Upper lobe of right lung (tissue), 1 donor: ENCODE data around the gene EXOSC6. TPM values are rescaled to one million over a fixed set of nuclear protein-coding genes. Genes with fewer than 3 reads are reported as not detected.
A peak's percentile ranks its signal among the peaks of the same experiment; 100 is the strongest.
"Not testable (repeated sequence)": the region's sequence is repeated elsewhere in the genome, so short reads cannot be mapped to it uniquely, and the experiment has no call there.

Source experiments
- ATAC-seq: fragments of 200-7000 bp; cut with Tn5 transposase; one replicate; pipeline ENCODE4 v1.9.1; 2020; ENCODE audit warnings: mild to moderate bottlenecking, moderate library complexity
- DNase-seq: peaks from one replicate; pipeline ENCODE4 v3.0.0-alpha.2; 2020
- H3K27ac ChIP-seq: fragments of 200-600 bp; one replicate; pipeline ENCODE4 v1.8.0; 2022
- H3K27me3 ChIP-seq: fragments of 200-600 bp; one replicate; pipeline ENCODE4 v1.8.0; 2022; ENCODE audit warnings: mild to moderate bottlenecking
- H3K36me3 ChIP-seq: fragments of 200-600 bp; one replicate; pipeline ENCODE4 v1.8.0; 2022
- H3K4me1 ChIP-seq: fragments of 200-600 bp; one replicate; pipeline ENCODE4 v1.8.0; 2022
- H3K4me3 ChIP-seq: fragments of 200-600 bp; one replicate; pipeline ENCODE4 v1.8.0; 2022; ENCODE audit warnings: mild to moderate bottlenecking
- H3K9me3 ChIP-seq: fragments of 200-600 bp; one replicate; pipeline ENCODE4 v1.8.0; 2022
- intact Hi-C: fragments of 100-400 bp; cut with DNase I; formaldehyde crosslinking; loops from one replicate; pipeline ENCODE4 v1.11.0; 2022
- total RNA-seq: library from RNA; stranded (reverse); fragmentation: NEBNext Ultra II Directional; extraction: Animal tissue kit (Norgen Biotek cat#: 25700); gene quantifications from one replicate; pipeline ENCODE4 v1.2.1, GENCODE V29; 2021
- donor health status: DM: no; HTN: yes; CAD: no; lungs with severe emphysema.

Gene EXOSC6
- total RNA-seq, 1 donor from 2014 or later = 22.1 TPM

DNA sequence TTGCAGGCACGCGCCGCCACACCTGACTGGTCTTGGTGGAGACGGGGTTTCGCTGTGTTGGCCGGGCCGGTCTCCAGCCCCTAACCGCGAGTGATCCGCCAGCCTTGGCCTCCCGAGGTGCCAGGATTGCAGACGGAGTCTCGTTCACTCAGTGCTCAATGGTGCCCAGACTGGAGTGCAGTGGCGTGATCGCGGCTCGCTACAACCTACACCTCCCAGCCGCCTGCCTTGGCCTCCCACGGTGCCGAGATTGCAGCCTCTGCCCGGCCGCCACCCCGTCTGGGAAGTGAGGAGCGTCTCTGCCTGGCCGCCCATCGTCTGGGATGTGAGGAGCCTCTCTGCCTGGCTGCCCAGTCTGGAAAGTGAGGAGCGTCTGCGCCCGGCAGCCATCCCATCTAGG, 47.7 kb downstream of the EXOSC6 start:
- H3K36me3 ChIP-seq, H3K27me3 ChIP-seq, ATAC-seq, H3K27ac ChIP-seq, H3K4me1 ChIP-seq, H3K4me3 ChIP-seq, H3K9me3 ChIP-seq, intact Hi-C loops, DNase-seq: not testable (repeated sequence)

DNA sequence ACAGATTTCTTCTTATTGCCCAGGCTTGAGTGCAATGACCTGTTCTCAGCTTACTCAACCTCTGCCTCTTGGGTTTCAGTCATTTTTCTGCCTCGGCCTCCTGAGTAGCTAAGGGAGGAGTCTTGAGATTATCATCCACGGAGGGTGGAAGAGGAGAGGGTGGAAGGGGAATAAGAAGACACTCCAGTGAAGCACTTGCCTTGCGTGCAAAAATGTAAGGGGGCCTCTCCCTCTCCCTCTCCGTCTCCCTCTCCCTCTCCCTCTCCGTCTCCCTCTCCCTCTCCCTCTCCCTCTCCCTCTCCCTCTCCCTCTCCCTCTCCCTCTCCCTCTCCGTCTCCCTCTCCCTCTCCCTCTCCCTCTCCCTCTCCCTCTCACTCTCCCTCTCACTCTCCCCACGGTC, 48.2 kb downstream of the EXOSC6 start:
- H3K4me3 ChIP-seq, H3K9me3 ChIP-seq, H3K4me1 ChIP-seq, ATAC-seq, intact Hi-C loops, DNase-seq, H3K36me3 ChIP-seq, H3K27ac ChIP-seq, H3K27me3 ChIP-seq: not testable (repeated sequence)

DNA sequence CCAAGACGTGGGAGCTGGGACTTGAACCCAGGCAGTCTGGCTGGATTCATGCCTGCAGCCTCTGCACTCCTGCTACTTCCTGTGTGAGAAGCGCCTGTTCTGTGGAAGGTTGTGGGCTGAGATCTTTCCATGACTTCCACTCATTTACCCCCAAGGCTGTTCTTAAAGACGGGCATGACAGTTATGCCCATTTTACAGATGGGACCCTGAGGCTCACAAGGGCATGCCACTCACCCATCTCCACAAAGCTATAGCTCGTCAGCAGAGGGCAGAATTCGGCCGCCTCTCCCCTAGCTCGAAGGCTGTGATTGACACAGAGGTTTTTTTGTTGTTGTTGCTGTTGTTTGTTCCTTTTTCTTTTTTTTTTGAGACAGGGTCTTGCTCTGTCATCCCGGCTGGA, 51.7 kb downstream of the EXOSC6 start:
- H3K36me3 ChIP-seq, intact Hi-C loops, H3K27ac ChIP-seq, H3K4me3 ChIP-seq, H3K9me3 ChIP-seq, H3K4me1 ChIP-seq, H3K27me3 ChIP-seq, DNase-seq, ATAC-seq: not testable (repeated sequence)

DNA sequence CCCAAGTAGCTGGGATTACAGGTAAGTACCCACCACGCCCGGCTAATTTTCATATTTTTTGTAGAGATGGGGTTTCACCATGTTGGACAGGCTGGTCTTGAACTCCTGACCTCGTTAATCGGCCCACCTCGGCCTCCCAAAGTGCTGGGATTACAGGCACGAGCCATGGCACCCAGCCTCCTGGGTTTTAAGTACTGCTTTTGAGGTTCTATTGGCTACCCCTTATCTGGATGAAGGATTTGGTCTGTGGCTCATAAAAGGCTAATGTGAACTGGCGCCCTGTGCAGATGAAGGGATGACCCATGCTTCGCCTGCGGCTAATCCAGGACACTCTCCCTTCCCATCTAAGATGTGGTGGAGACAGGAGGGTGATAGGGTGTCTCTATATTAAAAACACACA, 52.6 kb downstream of the EXOSC6 start:
- H3K4me3 ChIP-seq, H3K36me3 ChIP-seq, H3K27ac ChIP-seq, H3K4me1 ChIP-seq, ATAC-seq, H3K27me3 ChIP-seq, DNase-seq, intact Hi-C loops, H3K9me3 ChIP-seq: not testable (repeated sequence)

DNA sequence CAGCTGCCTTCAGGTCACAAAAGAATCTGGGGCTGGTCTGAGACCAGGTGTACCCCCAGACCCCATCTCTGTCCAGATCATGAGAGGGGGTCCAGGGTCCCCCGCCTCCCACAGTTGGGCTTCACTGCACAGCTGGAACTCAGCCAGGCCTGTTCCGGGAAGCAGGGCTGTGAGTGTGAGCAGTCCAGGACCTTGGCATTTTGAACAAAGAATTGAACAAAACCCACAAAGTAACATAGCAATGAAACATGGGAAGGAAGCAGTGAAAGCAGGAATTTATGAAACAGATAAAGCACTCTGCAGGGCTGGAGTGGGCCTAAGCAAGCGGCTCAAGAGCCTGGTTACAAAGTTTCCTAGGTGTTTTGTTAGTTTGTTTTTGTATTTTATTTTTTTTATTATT, 53.1 kb downstream of the EXOSC6 start:
- H3K9me3 ChIP-seq, H3K36me3 ChIP-seq, ATAC-seq, H3K27me3 ChIP-seq, H3K27ac ChIP-seq, DNase-seq, H3K4me1 ChIP-seq, intact Hi-C loops, H3K4me3 ChIP-seq: not testable (repeated sequence)

DNA sequence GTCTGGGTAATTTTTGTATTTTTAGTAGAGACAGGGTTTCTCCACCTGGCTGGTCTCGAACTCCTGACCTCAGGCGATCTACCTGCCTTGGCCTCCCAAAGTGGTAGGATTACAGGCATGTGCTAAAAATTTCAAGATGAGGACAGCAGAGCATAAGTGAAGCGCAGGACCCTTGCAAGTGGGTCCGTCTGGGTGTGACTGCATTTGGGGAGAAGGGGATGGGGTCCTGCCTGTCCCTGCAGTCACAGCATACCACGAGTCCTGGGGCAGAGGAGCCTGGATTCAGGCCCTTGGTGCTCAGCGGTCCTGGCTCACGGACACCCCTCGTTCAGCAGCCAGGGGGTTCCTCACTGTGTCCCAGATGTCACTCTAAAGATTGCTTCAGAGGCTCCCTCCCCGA, 53.5 kb downstream of the EXOSC6 start:
- H3K27ac ChIP-seq, intact Hi-C loops, H3K9me3 ChIP-seq, H3K4me1 ChIP-seq, H3K36me3 ChIP-seq, ATAC-seq, H3K27me3 ChIP-seq, DNase-seq, H3K4me3 ChIP-seq: not testable (repeated sequence)

DNA sequence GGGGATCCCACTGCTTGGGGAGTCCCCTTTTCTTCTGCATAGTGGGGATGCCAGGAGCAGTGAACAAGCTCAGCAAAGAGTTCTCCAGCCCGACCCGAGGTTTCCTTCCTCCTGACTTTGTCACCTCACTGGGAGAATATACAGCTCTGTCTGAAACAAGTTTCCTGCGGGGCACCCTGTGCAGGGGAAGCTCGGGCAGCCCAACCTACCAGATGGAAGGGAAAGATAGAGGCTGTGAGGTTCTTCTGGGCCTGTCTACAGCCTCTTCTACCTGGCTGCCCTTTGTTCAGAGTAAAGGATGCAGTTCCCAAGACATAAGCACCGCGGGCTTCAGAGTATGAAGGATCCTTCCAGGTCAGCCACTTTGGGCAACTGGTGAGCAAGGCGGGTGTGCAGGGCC, 54.1 kb downstream of the EXOSC6 start:
- H3K36me3 ChIP-seq, DNase-seq, H3K27me3 ChIP-seq, H3K4me1 ChIP-seq, H3K27ac ChIP-seq, H3K4me3 ChIP-seq, H3K9me3 ChIP-seq, intact Hi-C loops: not testable (repeated sequence)
- ATAC-seq = peak; percentile 23

Other genes starting within 250 kb of the EXOSC6 start
- gene PDPR, start 137.6 kb downstream of the EXOSC6 start, total RNA-seq = 20.3 TPM
- not detected for gene CLEC18C, start 78.2 kb downstream of the EXOSC6 start, total RNA-seq
- 113 TPM for gene AARS1, start 37.6 kb upstream of the EXOSC6 start, total RNA-seq
- 27.6 TPM for gene DDX19B, start 47.2 kb upstream of the EXOSC6 start, total RNA-seq
- 33.0 TPM for gene DDX19A, start 95.0 kb upstream of the EXOSC6 start, total RNA-seq
- 30.9 TPM for gene ST3GAL2, start 187.2 kb upstream of the EXOSC6 start, total RNA-seq
- gene FCSK, start 202.7 kb upstream of the EXOSC6 start, total RNA-seq = 26.0 TPM